ENCODE data around the gene MBNL2. TPM values are rescaled to one million over a fixed set of nuclear protein-coding genes. Genes with fewer than 3 reads are reported as not detected.

The MBNL2 gene
- total and polyA plus RNA-seq, 2 of the 13 experiments (the other 11 are each of a cell fraction or from before 2014, with no cell fraction given), result 30.8 to 59.0 TPM

DNA sequence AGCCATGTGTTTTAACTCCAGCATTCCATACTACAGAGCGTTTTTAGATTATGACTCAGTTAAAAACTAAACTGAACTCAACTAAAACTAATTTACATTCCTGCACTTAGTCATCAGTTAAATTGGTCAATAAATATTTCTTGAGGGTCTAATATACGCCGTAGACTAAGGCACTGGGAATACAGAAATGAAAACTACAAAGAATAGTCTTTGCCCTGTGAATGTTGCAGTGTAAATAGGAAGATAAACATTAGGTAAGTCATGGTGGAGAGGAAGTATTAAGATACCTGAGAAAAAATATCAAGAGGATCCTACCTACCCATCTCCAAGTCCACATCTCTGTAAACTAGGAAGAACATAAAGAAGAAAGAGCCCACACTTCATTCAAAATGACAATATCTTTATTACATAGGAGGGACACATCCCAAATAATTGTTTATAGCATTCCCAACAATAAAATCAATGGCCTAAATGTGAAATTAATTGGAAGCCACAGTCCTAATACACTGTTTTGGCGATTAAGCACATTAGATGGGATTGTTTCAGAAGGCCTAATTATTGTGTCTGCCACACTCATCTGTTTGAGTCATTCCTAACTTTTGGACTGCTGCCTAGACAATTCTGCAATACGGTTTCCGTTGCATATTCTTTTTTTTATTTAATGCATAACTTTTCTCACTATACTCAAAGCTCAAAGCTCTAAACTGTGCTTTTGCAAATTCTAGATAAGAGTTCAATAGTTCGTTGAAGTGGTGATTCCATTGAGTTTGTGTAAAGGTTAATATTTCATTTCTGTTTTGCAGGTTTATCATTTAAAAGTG, 52.9 kb downstream of the MBNL2 start (continued):
- TF ChIP-seq MAFK (conservative IDR thresholded peaks at IDR 0.05 in 1 of 2, IDR thresholded peaks at IDR 0.05 in 1 of 2; ENCODE audit: low read length in 2 of 2) (peak; percentile 12 to 13; a peak in 1 of 4 replicates), XRCC5 (optimal IDR thresholded peaks at IDR 0.05; ENCODE audit: low read length) (no peak), NFIB (CRISPR knock-in tag; IDR thresholded peaks at IDR 0.05; ENCODE audit: borderline replicate concordance) (no peak), REXO4 (CRISPR knock-in tag; IDR thresholded peaks at IDR 0.05; ENCODE audit: borderline replicate concordance) (no peak), IRF1 (CRISPR knock-in tag; IDR thresholded peaks at IDR 0.05; ENCODE audit: low read depth) (no peak), MAZ (IDR thresholded peaks at IDR 0.05; ENCODE audit: borderline replicate concordance, low read depth, low read length) (no peak), MAZ (CRISPR knock-in tag; IDR thresholded peaks at IDR 0.05; ENCODE audit: low read depth) (no peak), ZSCAN29 (CRISPR knock-in tag; conservative IDR thresholded peaks at IDR 0.05) (peak; percentile 37; the same call in 1 of the 2 replicates), TGIF2 (CRISPR knock-in tag; IDR thresholded peaks at IDR 0.05) (no peak), ZNF362 (CRISPR knock-in tag; IDR thresholded peaks at IDR 0.05; ENCODE audit: borderline replicate concordance) (peak; percentile 23; the same call in 1 of the 2 replicates), MEF2D (CRISPR knock-in tag; IDR thresholded peaks at IDR 0.05) (peak; percentile 57; the same call in 1 of the 2 replicates), POLR2G (IDR thresholded peaks at IDR 0.05; ENCODE audit: low read depth, low read length) (no peak), ZBTB43 (CRISPR knock-in tag; conservative IDR thresholded peaks at IDR 0.05) (peak; percentile 74), FLYWCH1 (CRISPR knock-in tag; IDR thresholded peaks at IDR 0.05) (no peak), SYNCRIP (IDR thresholded peaks at IDR 0.05; ENCODE audit: insufficient read depth, low read depth, low read length) (no peak), HMG20B (CRISPR knock-in tag; conservative IDR thresholded peaks at IDR 0.05) (no peak), ZNF121 (CRISPR knock-in tag; IDR thresholded peaks at IDR 0.05) (no peak), DDIT3 (CRISPR knock-in tag; IDR thresholded peaks at IDR 0.05) (no peak), HNRNPH1 (optimal IDR thresholded peaks at IDR 0.05; ENCODE audit: low read depth, low read length) (no peak), ZBTB38 (CRISPR knock-in tag; IDR thresholded peaks at IDR 0.05) (no peak), ZNF619 (CRISPR knock-in tag; IDR thresholded peaks at IDR 0.05) (no peak), REL (CRISPR knock-in tag; conservative IDR thresholded peaks at IDR 0.05) (no peak), YEATS4 (CRISPR knock-in tag; IDR thresholded peaks at IDR 0.05; ENCODE audit: borderline replicate concordance) (no peak; the same call in 1 of the 2 replicates)
- TF ChIP-seq, protein P1, sequence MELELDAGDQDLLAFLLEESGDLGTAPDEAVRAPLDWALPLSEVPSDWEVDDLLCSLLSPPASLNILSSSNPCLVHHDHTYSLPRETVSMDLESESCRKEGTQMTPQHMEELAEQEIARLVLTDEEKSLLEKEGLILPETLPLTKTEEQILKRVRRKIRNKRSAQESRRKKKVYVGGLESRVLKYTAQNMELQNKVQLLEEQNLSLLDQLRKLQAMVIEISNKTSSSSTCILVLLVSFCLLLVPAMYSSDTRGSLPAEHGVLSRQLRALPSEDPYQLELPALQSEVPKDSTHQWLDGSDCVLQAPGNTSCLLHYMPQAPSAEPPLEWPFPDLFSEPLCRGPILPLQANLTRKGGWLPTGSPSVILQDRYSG (CRISPR knock-in tag; IDR thresholded peaks at IDR 0.05), result no peak
